Nephron (organoid): ENCODE measurements around the gene PLPP3.

ENCODE experiments used
- H3K27ac Mint-ChIP-seq, 3 experiments: 2 replicates each; pipeline ENCODE4 v1.8.0; 2020; ENCODE audit warnings: mixed read lengths in 3 of 3, mild to moderate bottlenecking in 2 of 3, moderate library complexity in 1 of 3
- H3K27me3 Mint-ChIP-seq: 2 replicates; pipeline ENCODE4 v1.8.0; 2021; ENCODE audit warnings: low read depth, mild to moderate bottlenecking, moderate library complexity, mixed read lengths
- H3K36me3 Mint-ChIP-seq: 2 replicates; pipeline ENCODE4 v1.8.0; 2020; ENCODE audit warnings: low read depth, mixed read lengths
- H3K4me1 Mint-ChIP-seq: 2 replicates; pipeline ENCODE4 v1.8.0; 2020; ENCODE audit warnings: mixed read lengths
- H3K4me3 Mint-ChIP-seq, 3 experiments: 2 replicates each; pipeline ENCODE4 v1.8.0; 2020; ENCODE audit warnings: mild to moderate bottlenecking in 3 of 3, mixed read lengths in 3 of 3, moderate library complexity in 2 of 3
- H3K9me3 Mint-ChIP-seq: 2 replicates; pipeline ENCODE4 v1.8.0; 2020; ENCODE audit warnings: mixed read lengths
- TF ChIP-seq, protein P1 (sequence below), 3 experiments: fragments of 200-600 bp; sonication (generic); IDR thresholded peaks; one replicate each; pipeline ENCODE4 v1.5.0; 2021; ENCODE audit warnings: antibody characterized with exemption in 3 of 3; ENCODE audit not compliant: unreplicated experiment in 3 of 3

PLPP3 gene

GRCh38 chr1:56578963-56579875 is at the start of gene PLPP3:
PLPP3 (minus strand) TSS chr1:56579563; CDS start chr1:56579016, 547 bp downstream.
- H3K27me3 Mint-ChIP-seq, result no peaks in the 10 kb centered on the region
- no peaks in the 10 kb centered on the region for H3K36me3 Mint-ChIP-seq
- TF ChIP-seq, protein P1, sequence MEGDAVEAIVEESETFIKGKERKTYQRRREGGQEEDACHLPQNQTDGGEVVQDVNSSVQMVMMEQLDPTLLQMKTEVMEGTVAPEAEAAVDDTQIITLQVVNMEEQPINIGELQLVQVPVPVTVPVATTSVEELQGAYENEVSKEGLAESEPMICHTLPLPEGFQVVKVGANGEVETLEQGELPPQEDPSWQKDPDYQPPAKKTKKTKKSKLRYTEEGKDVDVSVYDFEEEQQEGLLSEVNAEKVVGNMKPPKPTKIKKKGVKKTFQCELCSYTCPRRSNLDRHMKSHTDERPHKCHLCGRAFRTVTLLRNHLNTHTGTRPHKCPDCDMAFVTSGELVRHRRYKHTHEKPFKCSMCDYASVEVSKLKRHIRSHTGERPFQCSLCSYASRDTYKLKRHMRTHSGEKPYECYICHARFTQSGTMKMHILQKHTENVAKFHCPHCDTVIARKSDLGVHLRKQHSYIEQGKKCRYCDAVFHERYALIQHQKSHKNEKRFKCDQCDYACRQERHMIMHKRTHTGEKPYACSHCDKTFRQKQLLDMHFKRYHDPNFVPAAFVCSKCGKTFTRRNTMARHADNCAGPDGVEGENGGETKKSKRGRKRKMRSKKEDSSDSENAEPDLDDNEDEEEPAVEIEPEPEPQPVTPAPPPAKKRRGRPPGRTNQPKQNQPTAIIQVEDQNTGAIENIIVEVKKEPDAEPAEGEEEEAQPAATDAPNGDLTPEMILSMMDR (IDR thresholded peaks at IDR 0.05; ENCODE audit: unreplicated experiment in 3 of 3), result peak; percentile 53 to 65 (median 62)
- H3K4me1 Mint-ChIP-seq, result peaks cover 52% of the 10 kb centered on the region
- peak within 1 kb of the TSS; percentile 93 to 99 (median 98) for H3K27ac Mint-ChIP-seq
- H3K4me3 Mint-ChIP-seq, result peak within 1 kb of the TSS; percentile 93 to 100 (median 93)
- H3K9me3 Mint-ChIP-seq, result no peaks in the 10 kb centered on the region

DNA sequence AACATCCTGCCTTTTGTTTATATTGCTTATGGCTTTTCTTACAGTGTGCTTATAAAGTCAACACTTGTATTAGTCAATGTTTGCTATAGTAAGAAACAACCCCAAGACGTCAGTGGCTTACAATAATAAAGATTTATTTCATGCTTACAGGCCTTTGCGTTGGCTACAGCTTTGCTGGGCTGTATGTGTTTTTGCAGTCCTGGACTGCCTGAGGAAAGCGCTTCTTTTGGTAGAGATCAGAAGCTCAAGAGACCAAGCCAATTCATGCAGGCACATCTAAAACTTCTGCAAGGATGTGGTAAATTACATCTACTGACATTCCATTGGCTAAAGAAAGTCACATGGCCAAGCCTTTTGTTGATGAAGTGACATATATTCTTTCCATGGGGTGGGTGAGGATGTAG is 48.3 kb upstream of the PLPP3 start:
- Mint-ChIP-seq H3K9me3 (no peaks in the 10 kb centered on the region), H3K36me3 (no peaks in the 10 kb centered on the region), H3K4me1 (no peaks in the 10 kb centered on the region), H3K27me3 (peaks cover 7% of the 10 kb centered on the region), H3K27ac (no peak overlapping the region), H3K4me3 (no peak overlapping the region)
- TF ChIP-seq, protein P1 (IDR thresholded peaks at IDR 0.05; ENCODE audit: unreplicated experiment in 3 of 3), result no peak

GRCh38 chr1:56627019-56627635 is 47.8 kb upstream of the PLPP3 start:
- Mint-ChIP-seq H3K9me3 (no peaks in the 10 kb centered on the region), H3K27me3 (peaks cover 7% of the 10 kb centered on the region), H3K4me3 (no peak overlapping the region), H3K36me3 (no peaks in the 10 kb centered on the region), H3K4me1 (no peaks in the 10 kb centered on the region), H3K27ac (no peak overlapping the region)
- TF ChIP-seq, protein P1 (IDR thresholded peaks at IDR 0.05; ENCODE audit: unreplicated experiment in 3 of 3), result no peak

- Mint-ChIP-seq H3K27ac (no peak overlapping the region), H3K4me1 (no peaks in the 10 kb centered on the region), H3K27me3 (peaks cover 7% of the 10 kb centered on the region), H3K9me3 (peaks cover 3% of the 10 kb centered on the region), H3K4me3 (no peak overlapping the region), H3K36me3 (no peaks in the 10 kb centered on the region)
- TF ChIP-seq, protein P1 (IDR thresholded peaks at IDR 0.05; ENCODE audit: unreplicated experiment in 3 of 3), result no peak
Observed at GRCh38 chr1:56626546-56626945, 47.2 kb upstream of the PLPP3 start.

- Mint-ChIP-seq H3K9me3 (peaks cover 4% of the 10 kb centered on the region), H3K27me3 (peaks cover 7% of the 10 kb centered on the region), H3K4me1 (no peaks in the 10 kb centered on the region), H3K4me3 (no peak overlapping the region), H3K27ac (no peak overlapping the region), H3K36me3 (no peaks in the 10 kb centered on the region)
- TF ChIP-seq, protein P1 (IDR thresholded peaks at IDR 0.05; ENCODE audit: unreplicated experiment in 3 of 3), result no peak
Observed at GRCh38 chr1:56625819-56626440, 46.6 kb upstream of the PLPP3 start.
